GM19452 (cell line): ENCODE results near the gene TAGAP.

Experiments
- ATAC-seq: cut with Tn5 transposase; IDR thresholded peaks from one replicate; pipeline ENCODE4 v1.9.1; 2021; ENCODE audit not compliant: unreplicated experiment

The TAGAP gene

DNA sequence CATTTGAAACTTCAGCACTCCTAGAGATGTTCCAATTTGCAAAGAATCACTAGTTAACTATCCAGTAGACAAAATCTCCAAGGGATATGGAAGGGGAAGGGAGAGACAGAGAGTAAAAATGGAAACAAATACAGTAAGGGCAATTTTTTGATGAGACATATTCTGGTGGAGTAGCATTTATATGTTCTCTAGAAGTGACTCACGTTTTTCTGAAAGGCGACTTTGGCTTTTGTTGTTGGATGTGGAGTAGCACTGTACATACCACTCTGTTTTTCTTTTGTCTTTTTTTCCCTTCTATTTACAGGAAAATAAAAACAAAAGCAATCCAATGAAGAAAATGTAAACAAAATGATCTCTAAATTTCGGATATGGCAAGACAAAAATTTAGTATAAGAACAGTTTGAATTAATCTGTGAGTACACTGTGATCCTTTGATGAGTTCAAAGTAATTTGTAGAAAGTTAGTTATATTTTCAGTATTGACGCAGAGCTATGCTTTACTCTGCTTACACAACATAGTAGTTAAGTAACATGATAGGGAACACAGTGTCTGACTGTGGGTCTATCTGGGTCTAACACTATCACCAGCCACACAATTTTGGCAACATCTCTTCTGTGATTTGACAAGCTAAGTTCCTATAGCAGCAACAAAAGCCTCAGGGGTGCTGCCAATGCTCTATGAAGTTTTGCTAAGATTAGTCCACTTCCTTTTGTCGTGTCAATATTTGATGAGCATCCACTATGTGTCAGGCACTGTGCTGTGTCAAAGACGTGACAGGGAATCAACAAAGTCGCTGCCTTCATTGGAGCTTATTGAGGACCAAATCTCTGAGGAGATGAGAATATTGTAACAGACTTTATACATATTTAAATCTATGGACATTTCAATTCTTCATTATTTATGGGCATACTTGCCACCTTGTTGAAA is 27.3 kb upstream of the TAGAP start:
- ATAC-seq, result no peak

DNA sequence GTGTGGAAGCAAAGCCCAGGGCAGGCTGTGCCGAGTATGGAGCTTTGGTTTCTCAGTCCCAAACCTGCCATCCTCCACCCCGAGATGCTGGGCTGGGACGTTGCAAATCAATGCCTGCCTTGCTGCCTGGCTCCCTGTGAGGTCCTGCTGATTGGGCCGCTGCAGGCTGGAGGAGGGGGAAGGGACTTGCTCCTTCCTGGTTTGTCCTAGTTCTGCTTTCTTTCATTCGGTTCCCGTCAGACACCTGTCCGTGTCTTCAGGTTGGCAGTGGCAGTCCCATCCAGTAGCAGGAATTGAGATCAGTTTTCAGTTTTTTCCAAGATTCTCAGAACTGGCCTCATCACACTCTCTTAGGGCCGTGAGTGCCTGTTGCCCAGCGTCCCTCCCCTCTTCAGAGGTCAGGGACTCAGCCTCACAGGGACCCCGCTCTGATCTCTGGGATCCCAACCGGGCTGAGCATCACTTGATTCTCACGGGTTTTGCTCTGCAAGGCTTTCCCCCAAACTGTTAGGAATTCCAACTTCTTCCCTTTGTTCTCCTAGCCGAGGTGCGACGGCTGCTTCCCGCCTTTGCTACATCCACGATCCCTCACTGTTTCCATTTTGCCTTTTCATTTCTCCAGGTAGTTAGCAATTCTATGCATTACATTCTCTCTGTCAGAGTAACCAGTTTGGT is 24.2 kb upstream of the TAGAP start:
- no peak for ATAC-seq

DNA sequence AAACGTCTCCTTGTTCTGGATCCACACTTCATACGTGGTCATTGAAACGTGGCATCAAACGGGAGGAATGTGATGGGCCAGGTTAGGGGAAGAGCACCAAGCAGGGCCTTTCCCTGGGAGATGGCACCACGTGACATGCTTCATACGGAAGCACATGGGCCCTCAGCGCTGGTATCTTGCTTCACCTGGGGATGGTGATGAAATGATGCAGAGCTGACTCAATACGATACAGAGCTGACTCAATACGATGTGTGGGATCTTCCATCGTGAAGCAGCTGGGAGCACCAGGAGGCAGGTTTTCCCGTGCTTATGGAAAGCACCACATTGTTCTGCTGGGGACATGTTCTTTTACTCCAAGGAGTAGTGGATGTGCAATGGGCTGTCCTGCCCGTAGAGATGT is 22.5 kb upstream of the TAGAP start:
- ATAC-seq, result no peak

DNA sequence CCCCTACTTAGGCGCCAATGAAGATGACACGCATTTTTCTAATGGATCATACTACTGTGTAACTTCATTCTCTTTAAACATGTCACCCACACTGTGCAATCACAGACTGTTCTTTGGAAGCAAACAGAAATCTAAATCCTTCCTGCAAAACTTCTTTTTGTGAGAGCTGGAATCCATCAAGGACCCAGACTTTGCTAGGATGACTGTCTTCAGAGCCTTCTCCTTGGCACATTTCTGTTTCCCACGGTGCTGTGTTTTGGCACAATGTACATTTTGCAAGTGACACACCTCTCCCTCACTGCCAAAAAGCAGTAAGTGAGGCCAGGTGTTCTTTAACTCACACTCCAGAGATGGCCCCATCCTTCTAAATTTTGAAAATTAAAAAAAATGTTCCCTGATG is 21.7 kb upstream of the TAGAP start:
- no peak for ATAC-seq

DNA sequence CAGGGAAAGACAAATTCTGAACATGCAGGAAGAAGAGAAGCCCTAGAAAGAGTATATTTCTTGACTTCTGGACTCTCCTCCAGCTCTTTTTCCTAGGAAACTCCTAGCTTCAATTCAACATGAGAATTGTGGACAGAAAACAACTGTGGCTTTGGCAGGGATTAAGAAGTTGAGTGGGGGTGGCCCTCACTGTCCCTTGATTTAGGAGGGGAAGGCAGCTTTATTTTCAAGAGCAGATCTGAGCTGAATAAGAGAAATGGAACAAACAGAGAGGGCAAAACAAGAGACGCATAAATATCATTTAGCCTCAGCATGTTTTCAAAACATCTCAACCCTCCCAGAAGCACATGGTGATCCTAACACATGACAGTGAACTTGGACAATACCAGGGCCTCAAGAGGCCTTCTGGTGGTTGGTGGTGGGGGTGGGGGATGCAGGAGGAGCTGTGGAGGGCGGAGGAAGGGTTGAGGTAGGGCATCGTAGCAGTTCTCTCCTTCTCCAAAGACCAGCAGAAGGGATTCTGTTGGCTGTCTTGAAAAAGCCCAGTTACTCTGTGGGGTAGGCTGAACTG is 21.1 kb upstream of the TAGAP start:
- no peak for ATAC-seq

DNA sequence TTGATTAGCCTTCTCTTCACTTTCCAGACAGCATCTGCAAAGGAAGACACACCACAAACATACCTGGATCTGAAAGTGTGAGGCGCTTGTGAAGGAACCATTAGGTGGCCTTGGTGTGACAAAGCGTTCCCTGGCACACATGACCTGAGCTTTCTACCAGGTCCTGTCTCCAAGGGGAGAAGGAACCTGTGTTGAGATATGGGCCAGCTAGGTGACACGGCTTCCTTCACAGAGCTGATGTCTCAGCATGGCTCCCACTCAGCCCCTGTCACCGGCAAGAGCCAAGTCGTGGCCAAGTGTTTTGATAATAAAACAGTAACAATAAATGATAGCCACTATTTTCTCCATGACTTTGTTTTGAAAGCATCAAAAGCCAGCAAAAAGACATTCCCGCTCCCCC is 20.3 kb upstream of the TAGAP start:
- ATAC-seq, result no peak

DNA sequence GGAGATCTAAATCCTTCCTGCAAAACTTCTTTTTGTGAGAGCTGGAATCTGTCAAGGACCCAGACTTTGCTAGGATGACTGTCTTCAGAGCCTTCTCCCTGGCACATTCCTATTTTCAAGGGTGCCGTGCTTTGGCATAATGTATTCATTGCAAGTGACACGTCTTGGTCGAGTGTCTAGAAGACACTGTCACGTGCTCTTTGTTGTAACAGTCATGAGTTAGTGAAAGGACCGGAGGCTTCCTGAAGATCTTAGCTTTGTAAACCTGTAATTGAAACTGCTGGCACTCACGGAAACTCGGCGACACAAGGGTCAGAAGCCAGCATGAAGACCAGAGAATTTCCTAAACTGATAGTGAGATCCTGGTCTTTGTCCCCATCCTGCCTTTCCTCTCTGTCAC is 19.7 kb upstream of the TAGAP start:
- ATAC-seq, result no peak

DNA sequence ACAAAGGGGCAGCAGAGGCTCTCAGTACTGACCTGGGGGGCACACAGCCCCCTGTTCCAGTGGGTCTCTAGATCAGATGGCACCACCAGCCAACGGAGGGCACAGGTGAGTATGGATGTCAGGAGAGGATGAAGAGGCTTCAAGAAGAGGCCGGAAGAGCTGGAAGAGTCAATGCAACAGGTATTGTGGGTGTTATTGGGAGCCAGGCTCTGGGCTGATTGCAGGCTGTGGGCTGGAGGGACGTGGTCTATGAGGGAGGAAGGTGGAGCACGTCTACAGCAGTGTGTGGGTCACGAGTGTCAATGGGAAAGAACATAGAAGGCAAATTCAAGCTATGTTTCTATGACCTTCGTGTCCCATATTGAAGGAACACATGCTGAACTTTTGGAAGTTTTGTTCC is 18.8 kb upstream of the TAGAP start:
- ATAC-seq, result no peak

DNA sequence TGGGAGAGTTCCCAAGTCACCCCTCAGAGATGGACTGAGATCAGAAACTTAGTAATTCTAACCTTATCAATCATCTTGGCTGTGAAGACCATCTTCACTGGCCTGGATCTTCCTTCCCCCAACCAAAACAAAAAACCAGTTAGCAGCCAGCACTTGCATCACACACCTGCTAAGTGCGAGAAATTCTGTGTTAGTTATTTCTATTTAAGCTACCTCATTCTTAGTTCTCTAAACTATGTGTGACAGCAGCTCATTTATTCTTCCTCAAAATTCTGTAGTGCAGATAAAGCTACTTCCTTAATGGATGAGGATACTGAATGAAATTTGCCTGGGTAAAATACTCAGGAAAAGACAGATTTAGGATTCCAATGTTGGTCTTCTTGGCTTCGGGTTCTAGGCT is 18.2 kb upstream of the TAGAP start:
- ATAC-seq, result peak; percentile 12

DNA sequence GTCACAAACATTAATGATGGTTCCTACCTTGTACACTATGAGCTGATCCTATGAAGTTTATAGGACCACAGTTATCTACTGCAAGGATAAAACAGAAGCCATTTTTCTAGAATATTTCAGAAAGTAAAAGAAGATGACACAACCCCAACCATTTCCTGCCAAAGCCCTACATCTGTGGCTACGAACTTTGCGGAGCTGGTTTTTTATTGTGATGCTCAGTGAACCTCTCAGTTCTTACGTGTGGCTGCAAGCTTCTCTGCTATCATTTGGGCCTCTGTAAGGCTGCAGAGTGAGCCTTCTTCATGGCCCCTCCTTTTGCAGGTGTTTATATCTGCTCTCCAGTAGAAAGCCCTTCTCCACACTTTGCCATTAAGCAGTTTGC is 17.8 kb upstream of the TAGAP start:
- ATAC-seq, result peak; percentile 74

DNA sequence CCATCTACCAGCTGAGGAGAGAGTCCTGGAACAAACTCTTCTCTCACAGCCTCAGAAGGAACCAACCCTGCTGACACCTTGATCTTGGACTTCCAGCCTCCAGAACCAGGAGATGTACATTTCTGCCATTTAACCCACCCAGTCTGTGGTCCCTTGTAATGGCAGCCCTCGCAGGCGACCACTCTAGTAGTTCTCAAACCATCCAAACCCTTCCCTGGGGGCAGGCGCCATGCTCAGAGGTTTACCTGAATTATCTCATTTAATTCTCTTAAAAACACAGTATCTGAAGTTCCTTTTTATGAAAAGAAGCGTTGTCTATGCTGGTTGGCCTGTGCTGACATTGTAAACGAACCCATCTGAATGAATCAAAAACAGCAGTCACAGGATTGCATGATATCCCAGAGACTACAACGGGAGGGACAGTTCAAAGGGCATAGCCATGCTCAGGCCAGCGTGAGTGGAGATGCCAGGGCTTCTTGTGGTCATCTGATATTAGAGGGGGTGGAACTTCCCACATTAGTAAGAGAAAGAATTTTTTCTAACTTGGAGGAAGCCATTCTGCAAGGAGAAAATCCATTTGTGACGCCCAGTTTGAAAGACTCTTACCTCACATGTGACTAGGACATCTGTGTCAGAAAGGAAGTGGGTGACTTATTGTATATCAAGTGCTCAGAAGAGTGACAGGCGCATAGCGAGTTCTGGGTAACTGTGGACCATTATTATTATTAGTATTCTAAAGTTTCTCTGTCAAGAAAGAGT is 17.2 kb upstream of the TAGAP start:
- peak; percentile 62 for ATAC-seq

DNA sequence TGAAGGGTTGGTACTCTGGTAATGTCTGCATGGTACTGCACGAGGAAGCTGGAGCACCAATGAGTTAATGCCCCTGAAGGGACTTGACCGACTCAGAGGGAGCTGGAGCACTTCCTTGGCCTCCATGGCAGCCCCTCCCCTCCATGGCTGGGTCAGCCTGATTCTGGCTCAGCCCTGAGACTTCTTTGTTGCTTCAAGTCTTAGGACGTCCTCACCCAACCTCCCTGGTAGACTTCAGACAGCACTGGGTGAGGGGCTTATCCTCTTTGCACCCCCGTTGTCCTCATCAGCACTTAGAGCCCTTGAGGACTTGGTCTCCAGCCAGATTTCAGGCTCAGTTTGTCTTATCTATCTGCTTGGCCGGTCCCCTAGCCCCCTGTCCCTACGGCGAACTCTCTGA is 16.4 kb upstream of the TAGAP start:
- ATAC-seq, result no peak

DNA sequence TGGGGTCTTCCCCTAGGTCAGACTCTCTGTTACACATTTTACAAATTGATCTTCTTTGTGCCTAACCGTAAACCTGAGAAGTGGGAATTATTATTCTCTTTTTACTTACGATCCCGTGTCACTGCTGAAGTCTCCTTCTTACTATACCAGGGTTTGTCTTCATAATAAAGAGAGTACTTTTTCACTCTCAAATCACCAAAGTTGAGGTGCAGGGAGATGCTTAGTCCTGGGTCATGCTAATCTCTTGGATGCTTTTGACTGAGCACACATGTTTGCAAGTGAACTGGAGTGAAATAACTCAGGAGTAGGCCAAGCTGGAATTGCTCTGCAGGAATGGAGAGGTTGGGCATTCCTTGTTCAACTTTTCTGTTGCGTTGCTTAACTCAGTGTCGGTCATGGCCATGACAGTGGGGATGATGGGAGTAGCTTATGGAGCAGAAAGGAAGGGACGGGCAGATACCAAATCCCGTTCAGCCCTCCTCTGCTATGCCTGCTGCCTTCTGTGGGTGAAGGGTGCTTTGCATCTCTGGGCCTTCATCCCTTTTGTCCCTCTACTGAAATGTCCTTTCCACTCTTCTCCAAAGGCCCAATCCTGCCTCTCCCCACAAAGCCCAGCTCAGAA is 15.2 kb upstream of the TAGAP start:
- no peak for ATAC-seq

DNA sequence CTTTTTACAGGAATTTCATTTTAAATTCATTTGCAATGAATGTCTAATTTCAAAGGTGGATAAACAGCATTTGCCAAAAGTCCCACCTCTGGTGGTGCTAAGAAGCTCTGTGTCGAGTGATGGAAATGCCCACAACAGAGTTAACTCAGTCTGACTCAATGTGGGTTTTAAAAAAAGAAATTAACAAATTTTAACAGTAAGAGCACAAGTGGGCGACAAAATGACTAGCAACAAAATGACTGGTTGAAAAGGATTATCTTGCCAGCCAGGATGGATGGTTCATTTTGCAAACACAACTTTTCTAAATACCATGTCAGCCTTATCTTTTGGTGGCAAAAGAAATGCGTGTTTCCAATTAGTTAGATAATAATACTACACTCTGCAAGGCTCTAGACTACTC is 14.3 kb upstream of the TAGAP start:
- ATAC-seq, result no peak

DNA sequence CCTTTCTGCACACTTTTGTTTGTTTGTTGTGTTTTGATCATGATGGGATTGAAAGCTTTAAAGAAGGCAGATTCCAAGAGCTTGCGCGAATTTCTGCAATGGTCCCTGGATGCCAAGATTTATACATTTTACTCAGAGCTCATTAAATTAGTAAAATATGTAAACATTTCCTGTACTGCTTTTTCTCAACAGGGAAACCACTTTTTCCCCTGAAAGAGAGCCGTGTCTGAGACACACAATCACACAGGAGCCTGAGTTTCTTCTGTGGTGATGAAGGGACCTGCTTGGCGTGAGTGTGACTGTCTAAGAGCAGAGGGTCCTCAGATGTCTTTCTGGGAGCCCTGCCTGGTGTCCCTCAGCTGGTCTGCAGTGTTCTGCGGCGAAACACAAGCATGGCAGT is 12.1 kb upstream of the TAGAP start:
- ATAC-seq, result no peak

DNA sequence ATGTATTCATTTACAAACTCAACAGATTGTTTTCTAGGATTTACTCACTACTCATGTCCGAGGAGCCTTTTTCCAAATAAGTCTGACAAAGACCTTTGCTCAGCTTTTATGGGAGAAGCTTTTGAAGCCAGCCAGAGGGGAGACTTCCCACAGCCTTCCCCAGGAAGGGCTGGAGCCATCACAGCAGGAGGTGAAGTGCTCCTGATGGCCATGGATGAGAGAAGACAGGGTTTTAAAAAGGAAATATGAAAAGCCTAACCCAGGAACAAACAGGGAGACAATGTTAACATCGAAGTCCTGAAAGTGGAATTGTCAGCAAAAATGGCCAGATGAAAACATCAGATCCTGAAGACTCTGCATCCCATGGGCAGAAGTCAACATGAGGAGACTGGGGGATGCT is 11.6 kb upstream of the TAGAP start:
- no peak for ATAC-seq

DNA sequence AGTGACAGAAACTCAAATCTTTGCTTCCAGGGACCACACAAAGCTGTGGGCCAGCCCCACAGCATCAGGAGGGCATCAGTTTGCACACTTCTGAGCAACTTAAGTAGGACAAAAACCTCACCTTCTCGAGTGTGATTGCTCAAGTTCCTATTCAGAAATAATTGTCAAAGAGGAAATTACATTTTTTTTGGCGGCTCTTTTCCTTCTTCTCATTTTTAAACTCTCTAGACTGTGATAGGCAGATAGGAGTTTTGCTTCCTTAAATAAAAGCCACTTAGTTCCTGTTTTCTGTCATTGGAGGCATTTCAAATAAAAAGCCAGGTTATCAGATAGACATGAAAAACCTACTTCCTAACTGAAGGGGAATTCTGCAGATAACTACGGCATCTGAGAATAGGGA is 11.2 kb upstream of the TAGAP start:
- no peak for ATAC-seq

DNA sequence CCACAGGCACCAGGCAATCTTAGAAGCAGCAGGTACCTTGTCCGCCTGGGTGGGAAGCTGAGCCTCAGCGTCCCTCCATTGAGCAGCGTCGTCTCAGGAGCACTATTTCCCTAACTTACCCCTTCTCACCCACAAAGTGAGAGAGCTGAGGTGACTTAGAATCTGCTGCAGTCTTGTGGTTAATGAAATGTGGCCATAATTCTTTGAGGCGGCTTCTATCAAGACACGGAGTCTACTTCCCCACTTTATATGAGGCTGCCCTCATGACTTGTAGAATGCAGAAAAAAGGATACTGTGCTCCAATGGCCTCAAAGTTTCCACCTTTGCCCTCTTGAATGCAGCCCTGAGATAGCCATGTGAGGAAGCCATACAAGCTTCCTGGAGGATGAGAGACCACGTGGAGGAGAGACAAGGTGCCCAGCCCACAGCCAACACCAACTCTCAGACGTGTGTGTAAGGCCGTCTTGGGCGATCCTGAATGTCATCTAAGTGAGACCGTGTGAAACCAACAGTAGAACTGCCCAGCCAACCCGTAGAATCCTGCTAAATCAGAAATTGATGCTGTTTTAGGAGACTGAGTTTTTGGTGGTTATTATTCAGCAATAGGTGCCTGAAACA is 9.1 kb upstream of the TAGAP start:
- no peak for ATAC-seq

DNA sequence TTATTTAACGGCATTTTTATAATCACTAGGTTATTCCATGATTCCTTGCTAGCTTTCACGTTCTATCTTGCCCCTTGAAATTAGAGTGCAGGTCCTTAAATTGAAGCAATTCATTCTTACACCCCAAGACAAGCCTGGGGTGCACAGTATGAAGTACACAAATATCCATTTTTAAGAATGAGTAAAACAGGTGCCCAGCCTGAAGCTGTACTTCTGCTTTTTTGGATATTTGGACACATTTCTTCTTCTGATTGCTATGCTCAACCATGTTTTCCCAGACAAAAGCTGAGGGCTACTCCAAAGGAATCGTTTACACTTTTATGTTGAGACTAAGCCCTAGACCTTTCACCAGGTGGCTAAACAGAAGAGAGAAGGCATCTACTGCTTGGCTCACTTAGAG is 7.9 kb upstream of the TAGAP start:
- no peak for ATAC-seq

DNA sequence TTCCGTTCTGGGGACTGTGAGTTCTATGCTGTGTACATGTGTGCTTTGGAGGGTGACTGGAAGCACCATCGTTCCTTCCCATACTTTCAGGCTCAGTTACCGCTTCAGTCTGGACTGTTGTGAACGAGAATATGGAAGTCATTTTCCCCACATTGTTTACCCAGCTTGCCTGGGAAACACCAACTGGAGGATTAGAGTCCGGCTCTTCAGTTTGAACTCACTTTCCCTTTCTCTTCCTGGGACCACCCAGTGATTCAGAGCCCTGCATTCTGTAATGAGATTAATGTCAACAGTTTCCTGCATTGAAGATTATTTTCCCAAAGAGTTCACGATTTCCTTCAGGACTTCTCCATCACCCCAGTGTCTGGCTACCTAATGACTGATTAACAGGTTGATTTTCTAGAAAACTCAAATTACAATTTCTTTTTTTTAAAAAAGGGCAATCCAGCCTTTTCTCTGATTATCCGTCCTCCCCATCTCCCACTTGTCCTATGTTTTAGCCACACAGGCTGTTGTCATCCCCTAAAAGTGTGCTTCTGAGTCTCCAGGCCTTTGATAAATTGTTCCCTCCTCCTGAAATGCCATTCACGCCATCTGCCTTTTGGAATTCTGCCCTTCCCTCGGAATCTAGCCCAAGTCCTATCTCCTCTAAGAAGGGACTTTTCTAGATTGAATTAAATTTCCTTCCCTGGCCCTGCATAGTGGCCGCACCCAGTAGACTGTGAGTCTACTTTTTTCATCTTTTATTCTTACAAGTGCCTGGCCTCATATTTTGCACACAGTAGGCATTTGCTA is 3.3 kb upstream of the TAGAP start:
- no peak for ATAC-seq
